ENCODE measurements around the gene S100A5.
"Not testable (repeated sequence)": the region's sequence is repeated elsewhere in the genome, so short reads cannot be mapped to it uniquely, and the experiment has no call there.

Gene S100A5

GRCh38 chr1:153535242-153536011 is 5.3 kb downstream of the S100A5 start, which contains the start of gene S100A6:
Gene S100A6 (minus strand): TSS chr1:153535991. CDS start chr1:153535339, 652 bp downstream.
- no peak for DNase-seq (ENCODE audit: low read depth in 2 of 2, low spot score in 1 of 2)

GRCh38 chr1:153534925-153535241 is 5.9 kb downstream of the S100A5 start:
- no peak for DNase-seq (ENCODE audit: low read depth in 2 of 2, low spot score in 1 of 2)

DNA sequence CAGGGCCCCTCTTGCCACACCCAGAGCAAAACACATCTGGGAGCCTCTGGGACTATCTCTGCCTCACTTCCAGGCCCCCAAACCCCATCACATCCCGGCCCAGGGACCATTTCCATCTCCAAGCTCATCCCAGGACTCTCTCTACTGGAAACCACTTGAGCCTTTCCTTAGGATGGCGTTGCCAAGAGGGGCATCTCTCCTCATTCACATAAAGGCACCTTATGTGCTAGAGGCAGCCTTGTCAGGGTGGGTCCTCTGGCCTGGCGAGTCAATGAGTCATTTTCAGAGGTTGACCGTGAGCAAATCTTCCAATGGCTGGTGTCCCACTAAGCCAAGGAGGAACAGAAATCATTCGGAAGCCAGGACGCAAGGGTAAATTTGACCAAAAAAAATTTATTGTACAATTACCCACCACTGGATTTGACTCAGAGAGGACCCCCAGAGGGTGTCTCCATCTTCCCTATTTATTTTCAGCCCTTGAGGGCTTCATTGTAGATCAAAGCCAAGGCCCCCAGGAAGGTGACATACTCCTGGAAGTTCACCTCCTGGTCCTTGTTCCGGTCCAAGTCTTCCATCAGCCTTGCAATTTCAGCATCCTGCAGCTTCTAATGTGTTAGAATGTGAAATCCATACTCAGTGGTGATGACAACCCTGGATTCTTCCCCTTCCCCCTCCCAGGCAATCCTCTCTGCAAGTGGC is 6.4 kb downstream of the S100A5 start:
- DNase-seq (ENCODE audit: low read depth in 2 of 2, low spot score in 1 of 2), result no peak

DNA sequence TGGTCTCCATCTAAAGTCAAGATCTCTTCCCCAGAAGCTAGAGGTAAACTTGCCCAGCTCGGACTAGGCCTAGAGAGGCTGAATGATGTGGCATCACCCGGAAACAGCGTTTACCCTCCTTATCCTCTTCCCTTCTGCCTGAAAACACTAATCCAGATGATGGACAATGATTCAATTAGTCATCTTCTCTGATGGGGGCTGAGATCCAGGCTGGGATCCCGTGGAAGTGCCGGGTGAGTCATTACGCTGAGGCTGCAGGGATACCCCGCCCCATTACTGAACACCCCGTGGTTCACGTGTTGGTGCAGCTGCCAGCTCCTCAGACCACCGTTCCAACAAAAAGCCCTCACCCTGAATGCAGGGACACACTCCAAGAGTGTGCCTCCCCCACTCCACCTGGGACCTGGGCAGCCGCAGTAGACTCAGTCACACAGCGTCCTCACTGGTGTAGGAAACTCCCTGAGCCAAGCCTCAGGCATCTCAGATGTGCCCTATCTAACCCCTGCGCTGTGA is 7.0 kb downstream of the S100A5 start:
- DNase-seq (ENCODE audit: low read depth in 2 of 2, low spot score in 1 of 2), result no peak

- peak; percentile 27 to 58 for DNase-seq (ENCODE audit: low read depth in 2 of 2, low spot score in 1 of 2)
These were observed 7.8 kb downstream of the S100A5 start for GRCh38 chr1:153532769-153533599.

DNA sequence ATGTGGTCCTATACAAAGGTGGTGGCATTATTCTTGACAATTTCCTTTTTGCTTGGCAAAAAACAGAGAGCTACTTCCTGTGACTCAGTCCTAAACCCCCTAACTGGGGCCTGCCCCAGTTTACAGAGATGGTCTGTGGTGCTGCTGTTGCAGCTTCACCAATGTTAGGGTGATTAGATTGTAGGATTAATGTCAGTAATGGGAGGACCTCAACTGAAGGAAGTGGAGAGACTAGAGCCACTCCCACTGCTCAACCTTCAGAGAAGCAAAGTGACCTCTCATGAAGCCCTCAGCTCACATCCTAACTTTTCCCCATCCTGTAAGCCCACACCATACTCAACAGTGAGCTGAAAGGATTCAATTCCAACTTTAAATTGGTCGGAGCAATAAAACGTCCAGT is 8.6 kb downstream of the S100A5 start:
- no peak for DNase-seq (ENCODE audit: low read depth in 2 of 2, low spot score in 1 of 2)

DNA sequence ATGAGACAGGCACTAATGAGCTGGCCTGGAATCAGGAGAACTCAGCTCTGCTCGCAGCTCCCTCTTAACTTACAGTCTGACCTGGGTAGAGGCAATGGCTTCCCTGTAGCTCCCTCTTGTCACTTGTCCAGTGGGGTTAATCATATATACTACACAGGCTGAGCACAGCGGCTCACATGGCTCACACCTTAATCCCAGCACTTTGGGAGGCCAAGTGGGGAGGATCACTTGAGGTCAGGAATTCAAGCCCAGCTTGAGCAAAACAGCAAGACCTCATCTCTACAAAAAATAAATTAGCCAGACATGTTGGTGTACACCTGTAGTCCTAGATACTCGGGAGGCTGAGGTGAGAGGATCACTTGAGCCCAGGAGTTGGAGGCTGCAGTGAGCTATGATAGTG is 9.1 kb downstream of the S100A5 start:
- no peak for DNase-seq (ENCODE audit: low read depth in 2 of 2, low spot score in 1 of 2)

- no peak for DNase-seq (ENCODE audit: low read depth in 2 of 2, low spot score in 1 of 2)
These were observed 13.1 kb downstream of the S100A5 start for GRCh38 chr1:153527683-153528040.

DNA sequence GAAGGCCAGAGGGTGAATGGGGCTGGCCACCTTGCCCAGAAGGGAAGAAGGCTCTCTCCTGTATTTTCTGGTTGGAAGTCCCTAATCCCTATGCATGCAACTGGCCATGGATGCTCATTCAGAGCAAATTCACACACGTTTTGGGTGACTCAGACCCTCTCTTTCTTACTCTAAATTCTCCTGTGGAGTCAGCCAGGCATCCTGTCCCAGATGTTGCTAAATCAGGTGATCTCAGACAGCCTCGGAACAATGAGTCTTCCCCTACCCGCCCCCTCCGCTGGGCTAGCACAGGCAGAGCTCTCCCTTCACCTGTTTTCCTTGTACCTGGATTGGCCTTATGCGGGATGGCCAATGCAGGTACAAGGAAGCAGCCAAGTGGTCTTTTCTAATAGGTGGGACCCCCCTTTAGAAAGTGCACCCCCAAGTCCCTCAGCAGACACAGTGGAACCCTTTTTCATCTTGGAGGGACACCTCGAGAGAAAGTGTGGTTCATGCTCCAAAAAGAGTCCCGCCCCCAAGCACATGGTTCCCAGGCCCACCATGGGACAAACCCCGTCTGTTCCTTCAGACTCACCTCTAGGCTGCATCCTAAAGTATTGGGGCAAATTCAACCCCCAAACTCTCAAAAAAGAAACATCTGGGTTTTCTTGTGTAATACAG is 13.6 kb downstream of the S100A5 start:
- DNase-seq (ENCODE audit: low read depth in 2 of 2, low spot score in 1 of 2), result no peak

DNA sequence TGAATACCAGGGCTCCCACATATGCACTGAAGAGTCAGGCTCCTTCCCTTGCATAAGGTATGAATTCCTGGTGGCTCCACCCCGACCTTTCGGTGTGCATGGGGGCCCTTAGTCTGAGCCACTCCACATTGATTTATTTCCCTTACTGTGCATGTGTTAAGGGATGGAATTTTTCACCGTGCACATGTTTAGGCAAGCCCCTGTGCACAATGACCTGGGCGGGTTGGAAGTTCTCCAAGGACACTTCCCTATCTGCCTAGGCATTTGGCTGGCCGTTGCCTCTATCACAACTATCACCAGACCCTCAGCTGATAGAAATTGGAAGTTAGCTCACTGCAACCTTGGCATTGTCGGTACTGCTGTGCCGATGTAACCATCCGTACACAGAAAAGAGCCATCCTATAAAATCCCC is 14.6 kb downstream of the S100A5 start:
- DNase-seq (ENCODE audit: low read depth in 2 of 2, low spot score in 1 of 2), result no peak

GRCh38 chr1:153525088-153525728 is 15.5 kb downstream of the S100A5 start:
- DNase-seq (ENCODE audit: low read depth in 2 of 2, low spot score in 1 of 2), result no peak

GRCh38 chr1:153522353-153523048 is 18.2 kb downstream of the S100A5 start:
- not testable (repeated sequence) for DNase-seq (ENCODE audit: low read depth in 2 of 2, low spot score in 1 of 2)

DNA sequence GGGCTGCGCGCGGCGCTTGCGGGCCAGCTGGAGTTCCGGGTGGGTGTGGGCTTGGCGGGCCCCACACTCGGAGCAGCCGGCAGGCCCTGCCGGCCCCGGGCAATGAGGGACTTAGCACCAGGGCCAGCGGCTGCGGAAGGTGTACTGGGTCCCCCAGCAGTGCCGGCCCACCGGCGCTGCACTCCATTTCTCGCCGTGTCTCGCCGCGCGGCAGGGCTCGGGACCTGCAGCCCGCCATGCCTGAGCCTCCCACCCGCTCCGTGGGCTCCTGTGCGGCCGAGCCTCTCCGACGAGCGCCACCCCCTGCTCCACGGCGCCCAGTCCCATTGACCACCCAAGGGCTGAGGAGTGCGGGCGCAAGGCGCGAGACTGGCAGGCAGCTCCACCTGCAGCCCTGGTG is 18.9 kb downstream of the S100A5 start:
- DNase-seq (ENCODE audit: low read depth in 2 of 2, low spot score in 1 of 2), result not testable (repeated sequence)

GRCh38 chr1:153520818-153521476 is 19.8 kb downstream of the S100A5 start:
- no peak for DNase-seq (ENCODE audit: low read depth in 2 of 2, low spot score in 1 of 2)

GRCh38 chr1:153520137-153520691 is 20.5 kb downstream of the S100A5 start:
- DNase-seq (ENCODE audit: low read depth in 2 of 2, low spot score in 1 of 2), result not testable (repeated sequence)

GRCh38 chr1:153519242-153519641 is 21.5 kb downstream of the S100A5 start:
- no peak for DNase-seq (ENCODE audit: low read depth in 2 of 2, low spot score in 1 of 2)

GRCh38 chr1:153515504-153516394 is 25.0 kb downstream of the S100A5 start:
- no peak for DNase-seq (ENCODE audit: low read depth in 2 of 2, low spot score in 1 of 2)

- no peak for DNase-seq (ENCODE audit: low read depth in 2 of 2, low spot score in 1 of 2)
These were observed 27.1 kb downstream of the S100A5 start for GRCh38 chr1:153513666-153514065.

All from stimulated activated CD8-positive, alpha-beta memory T cell treated with anti-CD3 and anti-CD28 coated beads, Interleukin-4, amount 100 ng/mL, for 4 hours (primary cell).